ENCODE data around the gene SMIM17.

DNA sequence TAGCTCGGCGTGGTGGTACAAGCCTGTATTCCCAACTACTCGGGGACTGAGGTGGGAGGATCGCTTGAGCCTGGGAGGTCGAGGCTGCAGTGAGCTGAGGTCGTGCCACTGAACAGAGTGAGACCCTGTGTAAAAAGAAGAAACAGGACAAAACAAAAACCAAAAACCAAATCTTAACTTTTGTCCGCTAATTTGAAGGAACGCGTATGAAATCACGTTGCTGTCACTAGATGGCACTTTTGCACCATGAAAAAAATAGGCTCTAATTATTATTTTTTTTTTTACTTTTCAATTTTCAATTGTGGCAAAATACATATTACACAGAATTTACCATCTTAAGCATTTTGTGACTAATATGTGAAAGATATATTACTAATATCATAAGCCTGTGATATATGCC, 46.2 kb downstream of the SMIM17 start:
- TF ChIP-seq CSDC2 (CRISPR knock-in tag; IDR thresholded peaks at IDR 0.05) (no peak), ZNF70 (CRISPR knock-in tag; IDR thresholded peaks at IDR 0.05) (no peak), TCF4 (CRISPR knock-in tag; IDR thresholded peaks at IDR 0.05; ENCODE audit: borderline replicate concordance) (no peak), ZC3H10 (CRISPR knock-in tag; IDR thresholded peaks at IDR 0.05) (no peak), PPARA (CRISPR knock-in tag; IDR thresholded peaks at IDR 0.05; ENCODE audit: borderline replicate concordance) (no peak), ZFP3 (CRISPR knock-in tag; IDR thresholded peaks at IDR 0.05) (no peak), GLIS3 (CRISPR knock-in tag; IDR thresholded peaks at IDR 0.05) (no peak), ARNTL (CRISPR knock-in tag; IDR thresholded peaks at IDR 0.05; ENCODE audit: borderline replicate concordance, low read depth) (no peak), TOX (CRISPR knock-in tag; IDR thresholded peaks at IDR 0.05; ENCODE audit: borderline replicate concordance) (no peak)
- TF ChIP-seq, protein P1, sequence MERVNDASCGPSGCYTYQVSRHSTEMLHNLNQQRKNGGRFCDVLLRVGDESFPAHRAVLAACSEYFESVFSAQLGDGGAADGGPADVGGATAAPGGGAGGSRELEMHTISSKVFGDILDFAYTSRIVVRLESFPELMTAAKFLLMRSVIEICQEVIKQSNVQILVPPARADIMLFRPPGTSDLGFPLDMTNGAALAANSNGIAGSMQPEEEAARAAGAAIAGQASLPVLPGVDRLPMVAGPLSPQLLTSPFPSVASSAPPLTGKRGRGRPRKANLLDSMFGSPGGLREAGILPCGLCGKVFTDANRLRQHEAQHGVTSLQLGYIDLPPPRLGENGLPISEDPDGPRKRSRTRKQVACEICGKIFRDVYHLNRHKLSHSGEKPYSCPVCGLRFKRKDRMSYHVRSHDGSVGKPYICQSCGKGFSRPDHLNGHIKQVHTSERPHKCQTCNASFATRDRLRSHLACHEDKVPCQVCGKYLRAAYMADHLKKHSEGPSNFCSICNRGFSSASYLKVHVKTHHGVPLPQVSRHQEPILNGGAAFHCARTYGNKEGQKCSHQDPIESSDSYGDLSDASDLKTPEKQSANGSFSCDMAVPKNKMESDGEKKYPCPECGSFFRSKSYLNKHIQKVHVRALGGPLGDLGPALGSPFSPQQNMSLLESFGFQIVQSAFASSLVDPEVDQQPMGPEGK (CRISPR knock-in tag; IDR thresholded peaks at IDR 0.05; ENCODE audit: borderline replicate concordance): no peak
- TF ChIP-seq, protein P2, sequence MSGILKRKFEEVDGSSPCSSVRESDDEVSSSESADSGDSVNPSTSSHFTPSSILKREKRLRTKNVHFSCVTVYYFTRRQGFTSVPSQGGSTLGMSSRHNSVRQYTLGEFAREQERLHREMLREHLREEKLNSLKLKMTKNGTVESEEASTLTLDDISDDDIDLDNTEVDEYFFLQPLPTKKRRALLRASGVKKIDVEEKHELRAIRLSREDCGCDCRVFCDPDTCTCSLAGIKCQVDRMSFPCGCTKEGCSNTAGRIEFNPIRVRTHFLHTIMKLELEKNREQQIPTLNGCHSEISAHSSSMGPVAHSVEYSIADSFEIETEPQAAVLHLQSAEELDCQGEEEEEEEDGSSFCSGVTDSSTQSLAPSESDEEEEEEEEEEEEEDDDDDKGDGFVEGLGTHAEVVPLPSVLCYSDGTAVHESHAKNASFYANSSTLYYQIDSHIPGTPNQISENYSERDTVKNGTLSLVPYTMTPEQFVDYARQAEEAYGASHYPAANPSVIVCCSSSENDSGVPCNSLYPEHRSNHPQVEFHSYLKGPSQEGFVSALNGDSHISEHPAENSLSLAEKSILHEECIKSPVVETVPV (CRISPR knock-in tag; IDR thresholded peaks at IDR 0.05): no peak
- TF ChIP-seq, protein P3, sequence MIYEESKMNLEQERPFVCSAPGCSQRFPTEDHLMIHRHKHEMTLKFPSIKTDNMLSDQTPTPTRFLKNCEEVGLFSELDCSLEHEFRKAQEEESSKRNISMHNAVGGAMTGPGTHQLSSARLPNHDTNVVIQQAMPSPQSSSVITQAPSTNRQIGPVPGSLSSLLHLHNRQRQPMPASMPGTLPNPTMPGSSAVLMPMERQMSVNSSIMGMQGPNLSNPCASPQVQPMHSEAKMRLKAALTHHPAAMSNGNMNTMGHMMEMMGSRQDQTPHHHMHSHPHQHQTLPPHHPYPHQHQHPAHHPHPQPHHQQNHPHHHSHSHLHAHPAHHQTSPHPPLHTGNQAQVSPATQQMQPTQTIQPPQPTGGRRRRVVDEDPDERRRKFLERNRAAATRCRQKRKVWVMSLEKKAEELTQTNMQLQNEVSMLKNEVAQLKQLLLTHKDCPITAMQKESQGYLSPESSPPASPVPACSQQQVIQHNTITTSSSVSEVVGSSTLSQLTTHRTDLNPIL (CRISPR knock-in tag; IDR thresholded peaks at IDR 0.05; ENCODE audit: low read depth): no peak

Measured in SK-N-SH treated with all-trans-retinoic acid at 6 μM for 48 hours (cell line).